GM12874 (cell line): ENCODE results near the gene TPK1.

Experiments
- CTCF ChIP-seq: IDR thresholded peaks from 2 replicates; pipeline ENCODE4 v1.5.1; 2011; ENCODE audit warnings: low read depth, mild to moderate bottlenecking, control low read depth, low read length, moderate library complexity; ENCODE audit not compliant: insufficient read depth

The TPK1 gene

DNA sequence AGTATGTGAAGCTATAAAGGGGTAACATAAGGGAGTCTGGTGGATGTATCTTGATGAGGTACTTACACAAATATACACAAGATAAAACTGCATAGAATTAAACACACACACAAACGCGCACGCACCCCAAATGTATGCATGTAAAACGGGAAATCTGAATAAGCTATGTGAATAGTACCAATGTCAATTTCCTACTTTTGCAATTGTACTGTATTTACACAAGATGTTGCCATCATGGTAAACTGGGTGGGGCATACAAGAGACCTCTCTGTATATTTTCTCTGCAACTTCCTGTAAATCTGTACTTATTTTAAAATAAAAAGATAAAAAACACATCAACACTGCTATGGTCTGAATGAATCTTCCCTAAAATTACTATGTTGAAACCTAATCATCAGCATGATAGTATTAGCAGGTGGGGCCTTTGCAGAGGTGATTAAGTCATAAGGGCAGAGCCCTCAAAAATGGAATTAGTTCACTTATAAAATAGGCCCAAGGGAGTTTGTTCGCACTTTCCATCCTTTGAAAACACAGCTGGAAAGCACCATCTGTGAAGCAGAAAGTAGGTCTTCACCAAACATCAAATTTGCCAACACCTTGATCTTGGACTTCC is 30.1 kb downstream of the TPK1 start:
- TF ChIP-seq CTCF, result no peak

DNA sequence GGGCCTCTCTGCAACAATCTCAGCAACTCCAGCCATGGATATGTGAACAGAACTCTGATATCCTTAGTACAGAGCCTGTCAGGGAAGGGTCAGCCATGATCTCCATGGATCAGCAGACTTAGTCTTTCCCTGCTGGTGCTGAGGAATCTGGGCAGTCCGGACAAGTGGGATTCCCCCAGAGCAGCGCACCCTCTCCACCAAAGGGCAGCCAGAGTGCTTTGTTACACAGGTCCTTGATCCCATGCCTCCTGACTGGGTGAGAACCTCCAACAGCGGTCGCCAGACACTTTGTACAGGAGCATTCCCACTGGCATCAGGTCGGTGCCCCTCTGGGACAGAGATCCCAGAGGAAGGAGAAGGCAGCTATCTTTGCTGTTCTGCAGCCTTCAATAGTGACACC is 38.9 kb downstream of the TPK1 start:
- TF ChIP-seq CTCF, result no peak

DNA sequence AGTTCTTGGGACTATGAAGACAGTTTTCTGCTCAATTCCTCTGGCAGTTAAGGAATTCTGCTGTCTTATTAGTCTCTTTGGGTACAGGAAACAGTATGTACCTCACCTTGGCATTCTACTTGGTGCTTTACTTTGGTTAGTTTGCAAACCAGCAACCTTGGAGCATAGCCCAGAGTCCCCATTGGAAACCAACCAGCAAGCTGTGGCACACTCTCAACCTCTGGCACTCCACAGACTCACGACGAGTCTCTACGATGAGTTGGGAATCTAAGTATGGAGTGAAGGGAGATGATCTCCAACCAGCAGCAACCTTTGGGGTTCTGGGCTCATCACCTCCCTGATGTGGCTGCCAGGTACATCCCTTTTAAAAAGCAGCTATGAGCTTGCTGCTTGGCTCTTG is 43.8 kb downstream of the TPK1 start:
- TF ChIP-seq CTCF, result no peak

DNA sequence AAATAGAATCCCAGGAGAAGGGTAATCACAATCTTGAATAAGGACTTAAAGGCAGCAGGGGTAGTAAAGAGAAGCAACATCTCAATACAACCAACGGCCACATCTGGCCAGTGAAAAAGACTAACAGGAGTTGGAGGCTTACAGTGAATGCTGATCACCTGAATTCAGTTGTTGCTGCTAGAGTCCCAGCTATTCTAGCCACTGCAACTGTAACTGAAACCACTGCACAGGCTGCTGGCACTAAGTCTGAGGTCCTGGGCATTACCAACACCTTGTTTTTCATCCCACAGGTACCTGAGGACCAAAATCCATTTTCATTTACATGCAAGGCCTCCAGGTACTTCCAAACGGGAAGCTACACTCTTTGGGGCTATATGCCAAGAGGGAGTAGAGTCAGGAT is 44.4 kb downstream of the TPK1 start:
- no peak for TF ChIP-seq CTCF

DNA sequence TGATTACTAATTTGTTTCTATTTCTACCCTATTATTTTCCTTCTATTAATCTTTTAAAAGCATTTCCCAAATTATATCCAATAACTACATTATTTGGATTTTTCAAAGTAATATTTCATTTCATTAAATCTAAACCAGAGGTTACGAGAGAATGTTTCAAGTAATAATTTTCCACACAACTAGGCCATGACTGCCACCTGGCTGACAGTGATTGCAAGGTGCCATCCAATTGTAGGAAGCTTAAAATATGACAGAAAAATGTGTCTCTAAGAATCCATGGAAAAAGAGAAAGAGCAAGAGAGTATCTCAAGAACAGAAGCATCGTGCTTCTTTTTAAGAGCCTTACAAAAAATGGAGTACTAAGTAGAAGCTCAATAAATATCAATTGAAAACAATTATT is 48.7 kb downstream of the TPK1 start:
- TF ChIP-seq CTCF, result no peak

DNA sequence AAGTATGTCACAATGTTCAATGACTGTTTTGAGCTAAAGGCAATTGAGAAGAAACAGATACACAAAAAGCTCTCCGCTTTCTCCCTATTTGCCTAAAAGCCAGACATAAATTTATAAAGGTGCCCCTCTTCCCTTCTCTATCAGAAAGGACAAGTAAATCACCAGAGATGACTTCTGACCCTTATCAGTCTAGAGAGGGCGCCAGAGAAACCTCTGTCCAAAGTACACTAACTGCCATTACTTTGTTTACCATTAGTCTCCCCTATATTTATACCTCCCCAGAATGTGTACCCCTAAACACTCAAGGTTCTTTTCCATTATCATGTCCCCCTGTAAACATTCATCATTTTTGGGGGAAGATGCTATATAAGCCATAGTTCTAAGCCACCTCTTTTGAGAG is 49.3 kb downstream of the TPK1 start:
- TF ChIP-seq CTCF, result peak; percentile 37

GRCh38 chr7:144786079-144786478 is 49.8 kb downstream of the TPK1 start:
- no peak for TF ChIP-seq CTCF
